Measurements from ENCODE around the gene C19orf67.

The C19orf67 gene

GRCh38 chr19:14107581-14108461 lies 22.2 kb upstream of the C19orf67 start:
- DNase-seq, result no peak

GRCh38 chr19:14106840-14107239 lies 21.3 kb upstream of the C19orf67 start:
- DNase-seq, result no peak

- no peak for DNase-seq
Measured at GRCh38 chr19:14105680-14106079, 20.1 kb upstream of the C19orf67 start.

GRCh38 chr19:14103310-14103709 lies 17.7 kb upstream of the C19orf67 start:
- no peak for DNase-seq

- DNase-seq, result no peak
Measured at GRCh38 chr19:14102756-14103155, 17.2 kb upstream of the C19orf67 start.

- DNase-seq, result no peak
Measured at GRCh38 chr19:14102102-14102696, 16.6 kb upstream of the C19orf67 start.

- no peak for DNase-seq
Measured at GRCh38 chr19:14101003-14101545, 15.5 kb upstream of the C19orf67 start.

GRCh38 chr19:14097532-14098151 lies 12.1 kb upstream of the C19orf67 start:
- no peak for DNase-seq

GRCh38 chr19:14096272-14096992 lies 10.8 kb upstream of the C19orf67 start:
- no peak for DNase-seq

GRCh38 chr19:14094854-14095253 lies 9.3 kb upstream of the C19orf67 start:
- no peak for DNase-seq

- no peak for DNase-seq
Measured at GRCh38 chr19:14093117-14093823, 7.7 kb upstream of the C19orf67 start.

- no peak for DNase-seq
Measured at GRCh38 chr19:14091813-14092462, 6.4 kb upstream of the C19orf67 start.

GRCh38 chr19:14091081-14091812 lies 5.7 kb upstream of the C19orf67 start:
- DNase-seq, result peak; percentile 76

GRCh38 chr19:14090509-14091080 lies 5.0 kb upstream of the C19orf67 start, which contains the start of gene SAMD1:
Gene SAMD1 (minus strand): TSS chr19:14090751.
- peak; percentile 83 for DNase-seq

GRCh38 chr19:14089662-14090508 lies 4.3 kb upstream of the C19orf67 start:
- peak; percentile 37 for DNase-seq

- DNase-seq, result no peak
Measured at GRCh38 chr19:14089412-14089661, 3.8 kb upstream of the C19orf67 start.

GRCh38 chr19:14088634-14089411 lies 3.2 kb upstream of the C19orf67 start:
- no peak for DNase-seq

GRCh38 chr19:14086098-14086497 lies 515 bp upstream of the C19orf67 start:
- no peak for DNase-seq

- DNase-seq, result no peak
Measured at GRCh38 chr19:14082675-14082960, 3.0 kb downstream of the C19orf67 start.
